Adrenal gland (tissue), 12 donors: ENCODE measurements around the gene GHRHR. TPM values are rescaled to one million over a fixed set of nuclear protein-coding genes. Genes with fewer than 3 reads are reported as not detected.

Source experiments
- DNase-seq, 7 donors: peaks; one replicate each; pipeline ENCODE4 v3.0.0-alpha.2; 2019 to 2020
- H3K27ac ChIP-seq, 5 donors: fragments of 200-600 bp; sonication (generic) in 4 of 5; 1 replicate in 3 of 5; 2 replicates in 2 of 5; pipeline versions ENCODE4 v1.5.1 to v1.8.0; 2016 to 2020; ENCODE audit warnings: mild to moderate bottlenecking in 1 of 5
- H3K27me3 ChIP-seq: fragments of 200-600 bp; 2 replicates; pipeline ENCODE4 v1.8.0; 2021
- H3K36me3 ChIP-seq, 2 donors: fragments of 200-600 bp; replicated peaks in 1 of 2; 1 replicate in 1 of 2; 2 replicates in 1 of 2; pipeline versions ENCODE4 v1.5.1 to v1.8.0; 2018 to 2022
- H3K4me1 ChIP-seq, 2 donors: fragments of 200-600 bp; replicated peaks in 1 of 2; 1 replicate in 1 of 2; 2 replicates in 1 of 2; pipeline versions ENCODE4 v1.5.1 to v1.8.0; 2018 to 2021
- H3K4me3 ChIP-seq, 4 donors: fragments of 200-600 bp; sonication (generic) in 3 of 4; one replicate each; pipeline ENCODE4 v1.5.1; 2016 to 2018
- H3K9me3 ChIP-seq, 3 donors: fragments of 200-600 bp; sonication (generic) in 1 of 3; replicated peaks in 1 of 3; 1 replicate in 2 of 3; 2 replicates in 1 of 3; pipeline versions ENCODE4 v1.5.1 to v1.8.0; 2016 to 2021
- CTCF ChIP-seq, 6 experiments: fragments of 450-650 bp in 4 of 6; fragments of 200-600 bp in 2 of 6; sonication (generic) in 1 of 6; IDR thresholded peaks; 1 replicate in 5 of 6; 2 replicates in 1 of 6; pipeline versions ENCODE4 v1.5.1 to v1.8.0; 2016 to 2021; ENCODE audit warnings: antibody characterized with exemption in 6 of 6, mild to moderate bottlenecking in 2 of 6, moderate library complexity in 1 of 6
- POLR2A ChIP-seq, 2 donors: fragments of 450-650 bp; IDR thresholded peaks; one replicate each; pipeline ENCODE4 v1.6.1; 2017; ENCODE audit warnings: antibody characterized with exemption in 2 of 2, mild to moderate bottlenecking in 2 of 2, moderate library complexity in 1 of 2
- WGBS, 4 donors: extraction: QIAGEN DNeasy Blood & Tissue Kit in 2 of 4; methylation state at CpG; one replicate each; pipeline versions ENCODE4 v1.1.5 to v1.1.7; 2013 to 2017; 5-methylcytosine and 5-hydroxymethylcytosine counted together
- intact Hi-C, 2 donors: fragments of 100-400 bp; cut with DNase I; formaldehyde crosslinking; loops; one replicate each; pipeline versions ENCODE4 v1.14.1 to v1.15.0; 2022 to 2023
- polyA plus RNA-seq, 3 donors: library from polyadenylated mRNA; stranded (reverse); fragments of 200-250 nt in 2 of 3; fragments of 350-450 nt in 1 of 3; fragmentation: Illumina TruSeq in 1 of 3; extraction: RNeasy Lipid Tissue Mini Kit (QIAGEN cat#74804) in 1 of 3; gene quantifications; one replicate each; pipeline ENCODE4 v1.2.3, GENCODE V29; 2013 to 2014
- total RNA-seq, 9 donors: library from RNA; depleted of rRNA in 4 of 9; stranded (reverse); fragments of >200 nt in 4 of 9; fragments of 120-200 nt in 1 of 9; fragmentation: NEBNext Ultra II Directional in 1 of 9; extraction: Animal tissue kit (Norgen Biotek cat#: 25700) in 1 of 9; gene quantifications; one replicate each; pipeline versions ENCODE4 v1.1.0 to v1.2.4, GENCODE V29; 2013 to 2023
- donor health status: healthy with polysubstance abuse.
- donor health status: Bipolar disorder and iron deficiency.
- donor health status: DM: yes; HTN: yes; CAD: no.
- donor health status: DM: no; HTN: no; CAD: no.
- donor health status: DM: no; HTN: no; CAD: no.
- donor health status: DM: yes; HTN: yes; CAD: no.

GHRHR gene
- total and polyA plus RNA-seq, 12 donors = 0.33 to 11.5 (median 0.64) TPM; not detected in 6

DNA sequence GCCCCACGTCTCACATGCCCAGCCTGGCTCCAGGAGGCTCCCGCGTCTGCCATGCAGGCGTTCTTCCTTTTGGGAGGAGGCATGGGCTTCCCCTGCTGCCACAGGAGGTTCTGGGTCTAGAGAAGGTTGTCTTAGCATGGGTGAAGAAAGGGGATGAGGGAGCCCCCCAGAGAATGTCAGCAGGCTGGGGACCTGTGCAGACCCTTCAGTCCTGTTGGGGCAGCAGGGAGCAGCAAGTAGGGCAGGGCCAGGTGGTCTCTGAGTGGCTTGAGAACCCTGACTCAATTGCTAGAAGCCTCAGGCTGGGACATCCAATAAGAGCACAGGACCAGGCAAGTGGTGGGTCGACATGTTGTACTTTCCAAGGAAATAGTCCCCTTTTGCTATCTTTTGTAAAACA is 54.0 kb downstream of the GHRHR start:
- TF ChIP-seq POLR2A (IDR thresholded peaks at IDR 0.05) (no peak), CTCF (IDR thresholded peaks at IDR 0.05) (no peak)
- Histone ChIP-seq H3K27me3 (no peaks in the 10 kb centered on the region), H3K9me3 (no peaks in the 10 kb centered on the region), H3K27ac (no peak overlapping the region), H3K4me3 (no peak overlapping the region), H3K36me3 (no peaks in the 10 kb centered on the region), H3K4me1 (no peaks in the 10 kb centered on the region)
- no peak for DNase-seq
- intact Hi-C loops = no loop called here
- WGBS, 4 donors = 92 to 95% (median 93%) methylated on average over 4 to 5 of the region's 5 CpGs

- Histone ChIP-seq H3K36me3 (no peaks in the 10 kb centered on the region), H3K27ac (no peak overlapping the region), H3K27me3 (no peaks in the 10 kb centered on the region), H3K4me3 (no peak overlapping the region), H3K4me1 (no peaks in the 10 kb centered on the region), H3K9me3 (no peaks in the 10 kb centered on the region)
- DNase-seq = no peak
- 86 to 100% methylated on average over 1 of the region's 1 CpG; no CpG with 5 or more reads in 2 of the 4 donors for WGBS, 4 donors
- no peak for TF ChIP-seq POLR2A (IDR thresholded peaks at IDR 0.05)
- no peak for TF ChIP-seq CTCF (IDR thresholded peaks at IDR 0.05)
- intact Hi-C loops = no loop called here
Observed at GRCh38 chr7:31019509-31019908, 55.8 kb downstream of the GHRHR start.

GRCh38 chr7:31020161-31020560 is 56.4 kb downstream of the GHRHR start:
- Histone ChIP-seq H3K4me1 (no peaks in the 10 kb centered on the region), H3K27ac (no peak overlapping the region), H3K27me3 (no peaks in the 10 kb centered on the region), H3K9me3 (no peaks in the 10 kb centered on the region), H3K36me3 (no peaks in the 10 kb centered on the region), H3K4me3 (no peak overlapping the region)
- intact Hi-C loops = loop anchor here in 1 of 2 donors (10.0 kb wide), 1 partner anchor 85 kb away; no protein-coding TSS in a partner anchor
- DNase-seq = no peak
- TF ChIP-seq POLR2A (IDR thresholded peaks at IDR 0.05) (no peak), CTCF (IDR thresholded peaks at IDR 0.05) (no peak)
- 85 to 95% (median 89%) methylated on average over 3 of the region's 3 CpGs for WGBS, 4 donors

DNA sequence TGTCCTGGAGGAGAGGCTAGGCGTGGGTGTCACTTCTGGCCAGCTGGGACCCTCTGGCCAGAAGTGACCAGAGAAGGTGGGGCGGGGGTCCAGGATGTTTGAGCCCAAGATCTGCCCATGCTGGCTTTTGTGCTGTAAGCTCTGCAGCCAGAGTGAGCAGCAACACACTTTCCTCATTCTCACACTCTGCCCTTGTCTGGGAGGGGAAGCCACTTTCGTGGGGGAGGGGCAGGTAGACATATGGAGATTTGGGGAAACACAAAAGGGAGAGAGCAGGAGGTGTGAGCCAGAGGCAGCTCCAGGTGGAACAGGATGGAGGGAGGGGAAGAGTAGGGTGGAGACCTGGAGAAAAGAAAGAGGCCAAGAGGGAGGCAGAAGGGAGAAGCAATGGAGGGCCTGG is 56.9 kb downstream of the GHRHR start:
- H3K27ac ChIP-seq = no peak overlapping the region
- no peaks in the 10 kb centered on the region for H3K9me3 ChIP-seq
- DNase-seq = no peak
- intact Hi-C loops = loop anchor here in 1 of 2 donors (10.0 kb wide), 1 partner anchor 84 kb away; no protein-coding TSS in a partner anchor
- no peak for TF ChIP-seq CTCF (IDR thresholded peaks at IDR 0.05)
- H3K4me1 ChIP-seq = no peaks in the 10 kb centered on the region
- H3K36me3 ChIP-seq = no peaks in the 10 kb centered on the region
- H3K27me3 ChIP-seq = no peaks in the 10 kb centered on the region
- WGBS, 4 donors = 72 to 83% (median 77%) methylated on average over 3 of the region's 3 CpGs
- no peak overlapping the region for H3K4me3 ChIP-seq
